SHP77 treated with DMSO at 0.1 percent for 48 hours (cell line): Measurements from ENCODE around the gene RRP15.

Experiments
- DNase-seq: peaks from one replicate; lab custom pipeline; 2025; lab: John Stamatoyannopoulos, UW

The RRP15 gene

GRCh38 chr1:218361298-218362065, 76.4 kb downstream of the RRP15 start:
- DNase-seq = peak; percentile 26

DNA sequence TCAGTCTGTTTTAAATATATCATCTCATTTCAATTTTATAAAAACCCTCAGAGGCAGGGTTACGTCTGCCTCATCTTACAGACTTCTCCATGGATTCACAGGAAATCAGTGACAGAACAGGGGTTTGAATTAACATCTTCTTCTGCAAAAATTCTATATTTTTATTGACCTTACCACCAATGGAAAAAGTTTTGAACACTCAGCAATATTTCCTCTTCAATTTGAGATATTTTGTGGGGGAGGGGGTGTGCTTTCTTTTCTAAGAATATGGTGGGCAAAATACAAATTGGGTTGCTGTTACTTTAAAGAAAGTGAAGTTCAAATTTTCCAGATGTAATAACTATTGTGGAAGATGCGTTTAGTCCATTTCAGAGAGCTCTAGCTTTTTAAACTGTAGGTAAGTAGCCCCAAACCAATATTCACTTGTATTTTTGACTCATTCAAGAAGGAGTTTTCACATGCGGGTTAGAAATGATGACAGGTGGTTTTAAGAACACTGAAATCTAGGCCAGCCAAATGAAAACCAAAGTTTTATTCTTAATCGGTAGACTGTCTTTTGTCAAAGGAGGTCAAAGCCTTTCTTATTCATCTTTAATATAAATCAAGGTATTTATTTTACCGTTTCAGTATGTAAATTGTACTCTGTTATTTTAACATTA, 77.5 kb downstream of the RRP15 start:
- DNase-seq = no peak

GRCh38 chr1:218363141-218363540, 78.0 kb downstream of the RRP15 start:
- no peak for DNase-seq

GRCh38 chr1:218364028-218364710, 79.1 kb downstream of the RRP15 start:
- DNase-seq = peak; percentile 50

DNA sequence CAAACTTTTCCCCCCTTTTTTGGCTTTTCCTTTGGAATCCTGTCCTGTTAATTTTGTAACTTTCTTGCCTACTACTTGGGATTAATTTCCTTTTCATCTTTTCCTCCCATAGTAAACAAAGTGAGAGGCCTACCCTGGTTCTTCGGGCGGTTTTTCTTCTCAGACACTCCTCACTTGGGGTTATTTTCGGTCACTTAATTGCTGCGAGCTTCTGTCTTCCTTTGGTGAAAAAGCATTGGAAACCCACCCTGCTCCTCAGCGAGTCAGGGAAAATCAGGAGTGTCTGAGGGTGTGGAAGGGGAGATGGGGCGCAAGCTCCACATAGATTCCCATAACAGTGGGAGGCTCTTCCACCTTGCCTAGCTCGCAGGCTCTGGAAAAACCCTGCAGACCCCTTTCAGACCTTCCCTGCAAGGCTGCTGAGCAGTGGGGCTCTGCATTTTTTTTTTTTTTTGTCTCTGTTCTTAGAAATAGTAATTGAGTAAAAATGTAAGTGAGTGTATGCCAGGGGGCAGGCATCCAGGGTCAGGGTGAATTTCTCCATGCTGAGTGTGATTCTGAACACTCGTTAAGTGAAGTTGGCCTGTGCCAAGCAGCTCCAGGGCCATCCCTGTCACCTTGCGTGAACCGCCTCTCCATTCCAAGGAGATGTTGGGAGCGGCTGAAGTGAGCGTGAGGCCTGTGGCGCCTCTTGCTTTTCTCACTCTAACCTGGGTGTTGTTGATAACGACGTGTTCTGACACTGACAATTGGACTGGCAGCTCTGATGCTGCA, 80.3 kb downstream of the RRP15 start:
- DNase-seq = no peak

DNA sequence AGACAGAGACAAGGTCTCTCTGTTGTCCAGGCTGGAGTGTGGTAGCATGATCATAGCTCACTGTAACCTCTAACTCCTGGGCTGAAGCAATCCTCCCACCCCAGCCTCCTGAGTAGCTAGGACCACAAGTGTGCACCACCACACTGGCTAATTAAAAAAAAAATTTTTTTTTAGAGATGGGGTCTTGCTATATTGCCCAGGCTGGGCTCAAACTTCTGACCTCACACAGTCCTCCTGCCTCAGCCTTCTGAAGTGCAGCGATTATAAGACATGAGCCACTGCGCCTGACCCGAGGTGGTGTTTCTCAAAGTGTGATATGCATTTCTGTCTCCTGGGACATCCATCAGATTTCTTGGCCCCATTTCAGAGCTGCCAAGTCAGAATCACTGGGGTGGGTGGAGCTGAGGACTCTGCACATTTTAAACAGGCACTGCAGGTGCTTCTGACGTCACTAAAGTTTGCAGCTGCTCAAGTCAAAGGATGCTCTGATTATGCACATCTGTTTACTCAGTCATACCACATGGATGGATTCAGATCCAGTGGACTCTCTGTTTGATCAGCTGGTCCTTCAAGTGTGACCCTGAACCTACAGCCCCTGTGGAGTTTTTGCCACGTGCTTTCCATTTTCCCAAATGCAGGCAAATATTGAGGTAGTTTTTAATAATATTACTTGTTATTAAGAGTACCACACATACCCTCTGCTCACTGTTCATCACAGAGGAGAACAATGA, 81.4 kb downstream of the RRP15 start:
- DNase-seq = peak; percentile 98

GRCh38 chr1:218367118-218367517, 82.0 kb downstream of the RRP15 start:
- no peak for DNase-seq

GRCh38 chr1:218368686-218369085, 83.6 kb downstream of the RRP15 start:
- DNase-seq = no peak

DNA sequence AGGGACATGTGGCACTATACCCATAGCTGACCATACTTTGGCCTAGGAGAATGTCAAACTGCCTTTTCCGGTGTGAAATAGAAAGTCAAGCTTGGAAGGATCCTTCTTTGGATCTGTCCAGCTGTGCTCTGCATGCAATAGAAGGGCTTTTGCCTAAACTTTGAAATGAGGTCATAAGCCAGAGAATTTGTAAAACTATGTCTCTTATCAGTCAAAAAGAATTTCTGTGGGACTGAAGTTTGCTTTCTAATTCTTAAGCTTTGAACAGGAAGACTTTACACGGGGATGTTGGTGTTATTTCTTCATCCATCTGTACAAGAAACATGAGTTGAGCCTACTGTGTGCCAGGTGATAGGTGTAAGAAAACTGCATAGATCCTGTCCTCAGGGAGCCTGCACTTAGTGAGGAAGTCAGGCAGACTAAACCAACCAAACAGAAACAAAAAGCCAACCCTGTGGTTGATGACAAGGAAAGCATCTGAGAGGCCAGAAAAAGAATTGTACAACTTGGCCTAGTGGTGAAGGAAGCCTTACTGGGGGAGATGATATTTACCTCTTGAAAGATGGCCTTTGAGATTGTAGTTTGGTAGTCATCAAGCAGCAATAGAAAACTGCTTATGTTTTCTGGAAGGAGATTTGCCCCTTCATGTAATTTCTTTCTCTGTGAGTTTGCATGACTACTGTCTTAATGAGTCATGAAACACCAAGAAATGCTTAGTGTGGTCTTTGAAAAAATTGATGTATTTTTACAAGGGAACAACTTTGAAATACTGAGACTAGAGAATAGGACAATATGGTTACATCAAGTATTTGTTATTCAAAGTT, 84.8 kb downstream of the RRP15 start:
- no peak for DNase-seq

DNA sequence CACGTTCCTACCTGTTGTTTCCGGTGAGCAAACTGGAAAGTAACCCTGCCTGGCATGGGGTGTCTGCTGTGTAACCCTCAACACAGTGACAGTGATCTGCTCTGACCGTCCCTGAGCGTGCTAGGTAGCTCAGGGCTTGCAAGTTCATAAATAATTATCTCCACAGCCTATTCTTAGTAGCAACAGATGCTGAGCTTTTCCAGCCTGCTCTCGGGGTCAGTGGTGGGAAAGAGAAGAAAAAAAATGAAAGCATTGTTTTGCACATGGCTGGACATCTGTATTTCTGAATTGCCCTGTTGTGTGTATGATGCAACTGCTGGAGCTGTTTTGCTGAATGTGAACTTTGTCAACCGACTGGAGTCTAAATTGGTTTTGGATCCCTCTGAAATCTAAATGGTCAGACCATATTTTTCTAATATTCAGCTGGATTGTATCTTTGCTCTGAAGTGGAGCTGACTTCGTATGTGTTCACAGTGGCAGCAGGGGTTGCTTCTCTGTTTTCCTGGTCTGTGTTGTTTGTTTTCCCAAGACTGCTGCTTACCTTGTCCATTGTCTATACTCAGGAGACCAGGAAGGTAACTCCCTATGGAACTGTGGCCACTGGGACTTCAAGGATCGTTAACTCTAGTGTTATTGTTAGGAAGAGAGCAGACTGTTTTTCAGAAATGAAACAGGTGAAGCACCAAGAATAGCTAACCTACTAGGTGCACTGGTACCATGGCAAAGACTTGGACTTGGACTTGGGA, 87.0 kb downstream of the RRP15 start:
- no peak for DNase-seq

GRCh38 chr1:218374401-218375353, 89.6 kb downstream of the RRP15 start:
- no peak for DNase-seq

- DNase-seq = no peak
These were observed 91.6 kb downstream of the RRP15 start for GRCh38 chr1:218376722-218377121.

DNA sequence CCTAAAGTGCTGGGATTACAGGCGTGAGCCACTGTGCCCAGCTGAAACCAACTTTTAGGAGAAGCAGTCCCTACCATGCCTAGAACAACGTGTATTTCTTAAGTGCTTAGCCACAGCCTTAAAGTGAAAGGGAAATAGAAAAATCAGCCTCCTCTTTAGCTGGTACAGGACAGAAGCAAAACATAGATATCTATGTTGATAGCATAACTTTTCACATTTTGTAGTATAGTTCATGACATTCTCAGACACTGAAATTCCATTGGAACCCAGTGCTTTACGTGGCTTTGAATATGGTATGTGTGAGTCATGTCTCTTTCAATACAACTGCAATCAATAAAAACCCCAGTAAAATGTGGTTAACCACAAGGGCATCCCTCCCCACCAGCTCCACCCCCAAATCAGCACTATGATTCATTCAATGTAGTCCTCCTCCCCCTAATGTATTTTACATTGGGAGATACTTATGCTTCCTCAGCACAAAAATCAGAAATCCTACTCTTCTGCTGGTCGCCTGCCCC, 92.1 kb downstream of the RRP15 start:
- DNase-seq = no peak

GRCh38 chr1:218380125-218380977, 95.3 kb downstream of the RRP15 start:
- no peak for DNase-seq

DNA sequence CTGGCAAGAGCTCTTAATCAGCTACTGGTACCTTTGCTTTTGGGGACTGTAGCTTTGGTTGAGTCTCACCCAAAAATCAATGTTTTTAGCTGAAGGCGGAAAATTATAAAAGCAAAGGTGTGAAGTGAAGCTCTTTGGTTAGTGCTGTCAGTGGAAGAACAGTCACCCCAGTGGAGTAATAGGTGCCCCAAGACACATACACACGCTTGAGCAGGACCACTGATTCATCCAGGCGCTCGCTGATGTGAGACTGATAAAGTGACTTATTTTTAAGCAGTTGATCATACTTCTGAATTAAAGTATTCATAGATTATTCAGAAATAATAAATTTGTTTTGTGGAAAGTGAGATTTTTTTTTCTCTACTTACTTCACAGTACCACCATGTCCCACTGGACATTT, 97.2 kb downstream of the RRP15 start:
- DNase-seq = no peak

GRCh38 chr1:218383051-218383450, 98.0 kb downstream of the RRP15 start:
- no peak for DNase-seq

DNA sequence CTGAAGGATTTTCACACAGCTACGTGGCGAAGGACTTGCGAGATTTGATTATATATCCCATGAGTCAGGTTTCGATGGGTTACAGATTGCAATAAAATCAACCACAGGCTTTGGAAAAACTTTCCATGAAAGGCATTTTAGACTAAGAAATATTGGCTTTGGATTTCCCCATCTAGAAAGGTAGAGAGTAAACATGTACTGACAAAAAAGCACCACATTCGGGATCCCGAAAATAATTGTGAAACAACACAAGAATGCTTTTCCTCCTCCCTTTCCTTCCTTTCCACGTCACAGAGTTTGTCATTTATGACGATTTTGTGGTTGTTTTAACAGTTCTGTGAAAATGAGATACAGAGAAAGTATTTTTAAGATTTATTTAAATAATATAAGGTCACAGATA, 98.6 kb downstream of the RRP15 start:
- no peak for DNase-seq

DNA sequence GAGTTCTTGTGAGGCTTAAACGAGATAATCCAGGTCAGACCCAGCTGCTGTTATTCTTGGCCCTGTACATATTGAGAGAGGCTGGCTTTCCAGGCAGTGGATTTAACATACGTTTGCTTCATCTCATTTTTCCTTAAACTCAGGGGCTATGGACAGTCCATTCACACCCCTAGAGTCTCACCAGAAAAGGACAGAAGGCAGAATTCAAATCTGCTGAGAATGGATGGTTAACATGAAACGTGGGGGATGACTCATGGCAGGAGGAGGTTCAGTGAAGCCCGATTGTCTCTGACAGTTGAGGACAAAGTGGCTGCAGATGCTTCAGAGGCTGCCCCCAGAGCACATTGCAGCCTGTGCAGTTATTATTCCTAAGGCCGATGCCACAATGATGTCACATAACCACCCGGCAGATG, 99.5 kb downstream of the RRP15 start:
- DNase-seq = peak; percentile 95
